CD4-positive, alpha-beta T cell (primary cell): ENCODE measurements around the gene RPTOR. TPM values are rescaled to one million over a fixed set of nuclear protein-coding genes. Genes with fewer than 3 reads are reported as not detected.

Experiments
- ATAC-seq: fragments of 200-7000 bp; cut with Tn5 transposase; one replicate; pipeline ENCODE4 v1.10.0; 2022; ENCODE audit warnings: mild to moderate bottlenecking; ENCODE audit not compliant: poor library complexity
- CTCF ChIA-PET: fragments of 350-600 bp; sonication (Branson Sonifier 250); formaldehyde crosslinking; loops from one replicate; lab custom pipeline; 2021; ENCODE audit warnings: antibody characterized with exemption, inconsistent platforms; lab: Charles Lee
- POLR2A ChIA-PET: fragments of 350-600 bp; sonication (Branson Sonifier 250); formaldehyde crosslinking; loops from one replicate; lab custom pipeline; 2021; ENCODE audit warnings: antibody characterized with exemption, inconsistent platforms; lab: Charles Lee
- DNase-seq, 14 experiments: peaks; one replicate each; pipeline ENCODE4 v3.0.0-alpha.2; 2013 to 2020; ENCODE audit warnings: mixed read lengths in 2 of 14
- H3K27ac ChIP-seq, 2 donors: one replicate each; pipeline versions ENCODE4 v1.5.1 to v1.7.0; 2013; ENCODE audit warnings: low read length in 2 of 2, low read depth in 1 of 2, mild to moderate bottlenecking in 1 of 2
- H3K27me3 ChIP-seq, 2 experiments: 1 replicate in 1 of 2; 2 replicates in 1 of 2; pipeline versions ENCODE4 v1.6.1 to v1.7.0; 2013; ENCODE audit warnings: low read length in 2 of 2, control low read depth in 1 of 2, mild to moderate bottlenecking in 1 of 2, moderate library complexity in 1 of 2; ENCODE audit not compliant: insufficient read depth in 2 of 2, control insufficient read depth in 1 of 2
- H3K36me3 ChIP-seq: one replicate; pipeline ENCODE4 v1.6.1; 2013; ENCODE audit warnings: low read length, control low read depth; ENCODE audit not compliant: insufficient read depth
- H3K4me1 ChIP-seq: one replicate; pipeline ENCODE4 v1.6.1; 2013; ENCODE audit warnings: low read length, control low read depth; ENCODE audit not compliant: insufficient read depth
- H3K4me3 ChIP-seq: one replicate; pipeline ENCODE4 v1.5.1; 2013; ENCODE audit warnings: mild to moderate bottlenecking, low read length, moderate library complexity
- H3K9me3 ChIP-seq, 2 experiments: 1 replicate in 1 of 2; 2 replicates in 1 of 2; pipeline versions ENCODE4 v1.6.1 to v1.7.0; 2013; ENCODE audit warnings: low read length in 2 of 2, mild to moderate bottlenecking in 2 of 2, control low read depth in 1 of 2, moderate library complexity in 1 of 2; ENCODE audit not compliant: control insufficient read depth in 1 of 2, insufficient read depth in 1 of 2
- H3K27ac Mint-ChIP-seq: one replicate; pipeline ENCODE4 v1.8.0; 2020; ENCODE audit warnings: mixed read lengths
- H3K27me3 Mint-ChIP-seq: one replicate; pipeline ENCODE4 v1.8.0; 2021; ENCODE audit warnings: mixed read lengths
- H3K36me3 Mint-ChIP-seq: one replicate; pipeline ENCODE4 v1.8.0; 2021; ENCODE audit warnings: low read depth, mixed read lengths
- H3K4me1 Mint-ChIP-seq: one replicate; pipeline ENCODE4 v1.8.0; 2021; ENCODE audit warnings: low read depth, mixed read lengths
- H3K4me3 Mint-ChIP-seq: one replicate; pipeline ENCODE4 v1.8.0; 2020; ENCODE audit warnings: mild to moderate bottlenecking, mixed read lengths
- H3K9me3 Mint-ChIP-seq: one replicate; pipeline ENCODE4 v1.8.0; 2020; ENCODE audit warnings: mixed read lengths
- intact Hi-C, 2 experiments: fragments of 100-400 bp; cut with DNase I in 1 of 2; cut with micrococcal nuclease in 1 of 2; formaldehyde crosslinking; loops; one replicate each; pipeline versions ENCODE4 v1.15.1 to v1.9.0; 2023 to 2025; cut with DNase I, micrococcal nuclease
- total RNA-seq, 174 experiments: library from RNA in 2 of 174; stranded (reverse) in 2 of 174; gene quantifications; one replicate each; pipeline ENCODE4 v1.2.3 and lab custom pipeline; 2021 to 2026
- TF ChIP-seq, protein P1 (sequence below): fragments of 200-600 bp; IDR thresholded peaks from one replicate; pipeline ENCODE4 v1.8.0; 2022; ENCODE audit warnings: antibody characterized with exemption, mild to moderate bottlenecking

The RPTOR gene
- total RNA-seq, 2 experiments from 2014 or later: 45.0 to 47.1 TPM

GRCh38 chr17:80892019-80892855 lies 347.6 kb downstream of the RPTOR start:
- peak overlapping the region; percentile 80 to 82 for H3K27ac ChIP-seq
- peak; percentile 61 to 92 (median 80) for DNase-seq
- peaks cover 45% of the 10 kb centered on the region for H3K36me3 ChIP-seq
- H3K27me3 ChIP-seq: no peaks in the 10 kb centered on the region
- H3K27me3 Mint-ChIP-seq: no peaks in the 10 kb centered on the region
- peak overlapping the region; percentile 75 for H3K4me3 Mint-ChIP-seq
- TF ChIP-seq, protein P1, sequence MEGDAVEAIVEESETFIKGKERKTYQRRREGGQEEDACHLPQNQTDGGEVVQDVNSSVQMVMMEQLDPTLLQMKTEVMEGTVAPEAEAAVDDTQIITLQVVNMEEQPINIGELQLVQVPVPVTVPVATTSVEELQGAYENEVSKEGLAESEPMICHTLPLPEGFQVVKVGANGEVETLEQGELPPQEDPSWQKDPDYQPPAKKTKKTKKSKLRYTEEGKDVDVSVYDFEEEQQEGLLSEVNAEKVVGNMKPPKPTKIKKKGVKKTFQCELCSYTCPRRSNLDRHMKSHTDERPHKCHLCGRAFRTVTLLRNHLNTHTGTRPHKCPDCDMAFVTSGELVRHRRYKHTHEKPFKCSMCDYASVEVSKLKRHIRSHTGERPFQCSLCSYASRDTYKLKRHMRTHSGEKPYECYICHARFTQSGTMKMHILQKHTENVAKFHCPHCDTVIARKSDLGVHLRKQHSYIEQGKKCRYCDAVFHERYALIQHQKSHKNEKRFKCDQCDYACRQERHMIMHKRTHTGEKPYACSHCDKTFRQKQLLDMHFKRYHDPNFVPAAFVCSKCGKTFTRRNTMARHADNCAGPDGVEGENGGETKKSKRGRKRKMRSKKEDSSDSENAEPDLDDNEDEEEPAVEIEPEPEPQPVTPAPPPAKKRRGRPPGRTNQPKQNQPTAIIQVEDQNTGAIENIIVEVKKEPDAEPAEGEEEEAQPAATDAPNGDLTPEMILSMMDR: no peak
- intact Hi-C loops: loop anchor here (10.0 kb wide), 2 partner anchors 107 to 227 kb away; no protein-coding TSS in a partner anchor
- H3K9me3 ChIP-seq: no peaks in the 10 kb centered on the region
- peaks cover 63% of the 10 kb centered on the region for H3K4me1 ChIP-seq
- H3K27ac Mint-ChIP-seq: peak overlapping the region; percentile 93
- no peaks in the 10 kb centered on the region for H3K9me3 Mint-ChIP-seq
- H3K4me1 Mint-ChIP-seq: peaks cover 50% of the 10 kb centered on the region
- peaks cover 63% of the 10 kb centered on the region for H3K36me3 Mint-ChIP-seq
- peak overlapping the region; percentile 37 for H3K4me3 ChIP-seq
- ATAC-seq: peak; percentile 77
- CTCF ChIA-PET: interaction anchor here (0.9 to 4.3 kb wide), 7 partner anchors 9 to 317 kb away, joined by 3 to 14 read pairs (median 3); no protein-coding TSS in a partner anchor
- POLR2A ChIA-PET: interaction anchor here (0.7 to 1.7 kb wide), 5 partner anchors 15 to 438 kb away, joined by 4 to 6 read pairs (median 6); no protein-coding TSS in a partner anchor

DNA sequence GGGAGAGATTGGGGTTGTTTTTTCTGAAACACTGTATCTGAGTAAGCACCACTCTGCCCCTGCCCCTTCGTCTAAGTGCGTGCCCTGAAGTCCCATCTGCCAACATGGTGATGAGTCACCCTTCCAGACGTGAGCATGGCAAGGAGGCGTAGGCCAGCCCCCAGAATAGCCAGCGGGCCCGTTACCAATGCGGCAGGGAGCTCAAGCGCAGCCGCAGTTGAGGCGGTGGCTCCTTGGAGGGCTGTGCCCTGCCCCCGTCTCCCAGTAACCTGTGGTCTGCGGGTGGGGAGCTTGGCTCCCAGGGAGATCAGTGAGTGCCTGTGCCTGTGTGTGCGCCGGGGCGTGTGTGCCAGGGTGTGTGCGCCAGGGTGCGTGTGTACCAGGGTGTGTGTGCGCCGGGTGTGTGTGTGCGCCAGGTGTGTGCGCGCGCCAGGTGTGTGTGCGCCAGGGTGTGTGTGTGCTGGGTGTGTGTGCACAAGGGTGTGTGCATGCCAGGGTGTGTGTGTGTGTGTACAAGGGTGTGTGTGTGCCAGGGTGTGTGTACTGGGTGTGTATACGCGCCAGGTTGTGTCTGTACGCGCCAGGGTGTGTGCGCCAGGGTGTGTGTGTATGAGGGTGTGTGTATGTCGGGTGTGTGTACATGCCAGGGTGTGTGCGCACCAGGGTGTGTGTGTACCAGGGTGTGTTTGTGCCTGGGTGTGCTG lies 348.4 kb downstream of the RPTOR start:
- intact Hi-C loops: loop anchor here (10.0 kb wide), 2 partner anchors 108 to 228 kb away; no protein-coding TSS in a partner anchor
- Mint-ChIP-seq H3K4me3 (no peak overlapping the region), H3K27ac (peak overlapping the region; percentile 93), H3K27me3 (no peaks in the 10 kb centered on the region), H3K4me1 (peaks cover 50% of the 10 kb centered on the region), H3K36me3 (peaks cover 68% of the 10 kb centered on the region), H3K9me3 (no peaks in the 10 kb centered on the region)
- peaks cover 63% of the 10 kb centered on the region for H3K4me1 ChIP-seq
- TF ChIP-seq, protein P1: no peak
- no peak overlapping the region for H3K4me3 ChIP-seq
- H3K27ac ChIP-seq: peak overlapping the region; percentile 80 to 82
- CTCF ChIA-PET: interaction anchor here (4.3 kb wide), 1 partner anchor 27 kb away, joined by 14 read pairs; no protein-coding TSS in a partner anchor
- DNase-seq: peak in 9 of 14 experiments; percentile 18 to 69 (median 44)
- ATAC-seq: no peak
- H3K36me3 ChIP-seq: peaks cover 45% of the 10 kb centered on the region
- no peaks in the 10 kb centered on the region for H3K27me3 ChIP-seq
- no peaks in the 10 kb centered on the region for H3K9me3 ChIP-seq
- POLR2A ChIA-PET: interaction anchor here (1.7 kb wide), 3 partner anchors 16 to 125 kb away, joined by 4 to 6 read pairs (median 6); no protein-coding TSS in a partner anchor
